Large intestine (tissue), 12 donors: Measurements from ENCODE around the gene ASAP2. TPM values are rescaled to one million over a fixed set of nuclear protein-coding genes. Genes with fewer than 3 reads are reported as not detected.

Source experiments
- DNase-seq, 2 donors: peaks; one replicate each; pipeline versions ENCODE4 v3.0.0 to v3.0.0-alpha.2; 2013
- H3K27ac ChIP-seq: one replicate; pipeline ENCODE4 v1.5.1; 2013; ENCODE audit warnings: low read length
- H3K27me3 ChIP-seq: 2 replicates; pipeline ENCODE4 v1.6.1; 2013; ENCODE audit warnings: low read length; ENCODE audit not compliant: control insufficient read depth, insufficient read depth
- H3K36me3 ChIP-seq: 2 replicates; pipeline ENCODE4 v1.6.1; 2013; ENCODE audit warnings: low read length; ENCODE audit not compliant: control insufficient read depth, insufficient read depth
- H3K4me1 ChIP-seq: one replicate; pipeline ENCODE4 v1.6.1; 2013; ENCODE audit warnings: low read length; ENCODE audit not compliant: control insufficient read depth, insufficient read depth
- H3K4me3 ChIP-seq: one replicate; pipeline ENCODE4 v1.5.1; 2013; ENCODE audit warnings: low read length
- H3K9me3 ChIP-seq: one replicate; pipeline ENCODE4 v1.6.1; 2013; ENCODE audit warnings: mild to moderate bottlenecking, low read depth, low read length, moderate library complexity; ENCODE audit not compliant: control insufficient read depth
- WGBS: methylation state at CpG from one replicate; pipeline ENCODE4 v1.1.5; 2013; ENCODE audit warnings: low lambda C conversion rate; ENCODE audit not compliant: insufficient coverage; 5-methylcytosine and 5-hydroxymethylcytosine counted together
- long read RNA-seq, 11 donors: transcript quantifications; one replicate each; lab custom pipeline, GENCODE V29; 2026
- polyA plus RNA-seq: library from polyadenylated mRNA; unstranded; fragments of 120-200 nt; gene quantifications from one replicate; pipeline ENCODE4 v1.2.1, GENCODE V29; 2013

The ASAP2 gene
- polyA plus RNA-seq, result 20.0 TPM
- long read RNA-seq, donor 1, partial matches to known transcripts, result 21 of 21 reads
- long read RNA-seq, donor 1, other reads (novel, unspliced or antisense), result 0 of 21 reads
- long read RNA-seq, donor 2, partial matches to known transcripts, result 107 of 113 reads
- long read RNA-seq, donor 2, other reads (novel, unspliced or antisense), result 6 of 113 reads
- long read RNA-seq, donor 3, result 0 reads
- long read RNA-seq, donor 4, result 0 reads
- long read RNA-seq, donor 5, partial matches to known transcripts, result 16 of 16 reads
- long read RNA-seq, donor 5, other reads (novel, unspliced or antisense), result 0 of 16 reads
- long read RNA-seq, donor 6, full-length matches to known transcripts, result 1 of 75 reads
- long read RNA-seq, donor 6, partial matches to known transcripts, result 66 of 75 reads
- long read RNA-seq, donor 6, other reads (novel, unspliced or antisense), result 8 of 75 reads
- long read RNA-seq, donor 7, full-length matches to known transcripts, result 3 of 15 reads
- long read RNA-seq, donor 7, partial matches to known transcripts, result 12 of 15 reads
- long read RNA-seq, donor 7, other reads (novel, unspliced or antisense), result 0 of 15 reads
- long read RNA-seq, donor 8, partial matches to known transcripts, result 48 of 48 reads
- long read RNA-seq, donor 8, other reads (novel, unspliced or antisense), result 0 of 48 reads
- long read RNA-seq, donor 9, partial matches to known transcripts, result 20 of 20 reads
- long read RNA-seq, donor 9, other reads (novel, unspliced or antisense), result 0 of 20 reads
- long read RNA-seq, donor 10, full-length matches to known transcripts, result 2 of 76 reads
- long read RNA-seq, donor 10, partial matches to known transcripts, result 74 of 76 reads
- long read RNA-seq, donor 10, other reads (novel, unspliced or antisense), result 0 of 76 reads
- long read RNA-seq, donor 11, partial matches to known transcripts, result 21 of 21 reads
- long read RNA-seq, donor 11, other reads (novel, unspliced or antisense), result 0 of 21 reads

DNA sequence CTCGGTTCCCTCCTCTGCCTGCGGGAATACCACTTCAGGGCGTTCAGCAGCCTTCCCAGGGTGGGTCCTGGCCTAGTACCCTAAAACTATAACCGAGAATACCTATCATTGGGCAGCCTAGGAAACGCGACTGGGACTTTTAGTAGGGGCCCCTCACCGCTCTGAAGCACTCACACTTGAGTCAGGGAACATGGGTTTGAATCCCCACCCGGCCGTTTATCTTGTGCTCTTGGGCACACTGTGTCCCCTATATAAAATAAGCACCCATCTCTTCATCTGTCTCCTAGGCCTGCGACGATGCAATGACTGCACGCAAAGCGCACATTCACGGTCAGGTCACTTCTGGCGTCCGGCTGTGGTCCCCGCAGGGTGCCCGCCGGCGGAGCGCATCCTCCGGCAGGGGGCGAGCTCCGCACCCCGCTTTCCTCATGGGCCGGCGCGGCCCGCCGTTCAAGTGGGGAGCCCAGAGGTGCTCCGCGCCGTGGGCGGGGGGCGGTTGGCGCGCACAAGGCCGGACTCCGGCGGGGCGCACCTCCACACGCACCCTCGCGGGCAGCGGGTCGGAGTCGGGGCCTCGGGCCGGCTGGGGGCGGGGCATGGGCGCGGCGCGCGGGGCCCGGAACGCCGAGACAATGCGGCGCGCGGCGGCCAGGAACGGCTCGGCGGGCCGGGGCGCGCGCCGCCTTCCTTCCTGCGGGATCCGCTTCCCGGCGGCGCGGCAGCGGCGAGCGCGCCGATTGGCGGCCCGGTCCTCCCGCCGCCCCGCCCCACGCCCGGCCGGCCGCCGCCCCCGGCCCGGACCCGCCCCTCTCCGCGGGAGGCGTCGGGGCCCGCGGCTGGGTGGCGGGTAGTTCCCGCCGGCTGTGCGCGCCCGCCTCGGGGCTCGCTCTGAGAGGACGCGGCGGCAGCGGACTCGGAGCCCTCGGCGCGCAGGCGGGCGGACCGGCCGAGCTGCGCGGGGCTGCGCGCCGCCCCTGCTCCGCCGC, at the start of gene ASAP2:
Gene ASAP2 (plus strand): TSS at position 850 of the 986 bp plus-strand sequence. CDS start 293 bp downstream, outside the sequence.
- Histone ChIP-seq H3K27me3 (no peaks in the 10 kb centered on the region), H3K27ac (peak within 1 kb of the TSS; percentile 58), H3K36me3 (no peaks in the 10 kb centered on the region), H3K4me3 (peak within 1 kb of the TSS; percentile 76), H3K9me3 (no peaks in the 10 kb centered on the region), H3K4me1 (peaks cover 15% of the 10 kb centered on the region)
- WGBS, result no CpG with 5 or more reads among the region's 128 CpGs
- peak; percentile 64 to 85 for DNase-seq

DNA sequence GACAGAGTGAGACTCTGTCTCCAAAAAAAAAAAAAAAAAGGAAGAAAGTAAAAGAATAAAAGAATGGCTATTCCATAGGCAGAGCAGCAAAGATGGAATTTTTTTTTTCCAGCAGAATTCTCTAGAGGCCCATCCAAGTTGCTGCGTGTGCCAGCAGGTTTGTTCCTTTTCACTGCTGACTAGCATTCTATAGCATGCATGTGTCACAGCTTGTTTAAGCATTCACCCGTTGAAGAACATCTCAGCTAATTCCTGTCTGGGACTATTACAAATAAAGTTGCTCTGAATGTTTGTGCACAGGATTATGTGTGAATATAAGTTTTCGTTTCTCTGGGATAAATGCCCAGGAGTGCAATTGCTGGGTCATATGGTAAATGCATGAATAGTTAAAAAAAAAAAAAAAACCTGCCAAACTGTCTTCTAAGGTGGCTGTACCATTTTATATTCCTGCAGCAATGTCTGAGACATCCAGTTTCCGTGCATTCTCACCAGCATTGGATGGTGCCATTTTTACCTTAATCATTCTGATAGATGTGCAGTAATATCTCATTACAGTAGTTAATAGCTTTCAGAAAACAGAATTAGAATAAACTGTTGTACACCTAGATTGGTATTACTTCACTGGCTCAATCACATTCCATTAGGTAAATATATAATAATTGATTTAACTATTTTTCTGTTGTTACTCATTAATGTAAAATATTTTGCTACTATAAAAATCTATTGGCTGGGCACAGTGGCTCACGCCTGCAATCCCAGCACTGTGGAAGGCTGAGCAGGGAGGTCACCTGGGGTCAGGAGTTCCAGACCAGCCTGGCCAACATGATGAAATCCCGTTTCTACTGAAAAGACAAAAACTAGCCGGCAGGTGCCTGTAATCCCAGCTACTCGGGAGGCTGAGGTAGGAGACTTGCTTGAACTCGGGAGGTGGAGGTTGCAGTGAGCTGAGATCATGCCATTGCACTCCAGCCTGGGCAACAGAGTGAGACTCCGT, 47.5 kb upstream of the ASAP2 start:
- H3K27me3 ChIP-seq, result no peaks in the 10 kb centered on the region
- no peaks in the 10 kb centered on the region for H3K36me3 ChIP-seq
- H3K9me3 ChIP-seq, result peaks cover 3% of the 10 kb centered on the region
- no peak overlapping the region for H3K4me3 ChIP-seq
- DNase-seq, result no peak
- no peaks in the 10 kb centered on the region for H3K4me1 ChIP-seq
- H3K27ac ChIP-seq, result no peak overlapping the region
- WGBS, result 83% methylated on average over 1 of the region's 10 CpGs

- Histone ChIP-seq H3K4me3 (no peak overlapping the region), H3K36me3 (no peaks in the 10 kb centered on the region), H3K9me3 (peaks cover 3% of the 10 kb centered on the region), H3K27ac (no peak overlapping the region), H3K27me3 (no peaks in the 10 kb centered on the region), H3K4me1 (no peaks in the 10 kb centered on the region)
- DNase-seq, result no peak
- WGBS, result no CpG with 5 or more reads among the region's 7 CpGs
Observed at GRCh38 chr2:9160732-9161131, 45.9 kb upstream of the ASAP2 start.

GRCh38 chr2:9162841-9163240, 43.8 kb upstream of the ASAP2 start:
- DNase-seq, result no peak
- H3K4me3 ChIP-seq, result no peak overlapping the region
- H3K27me3 ChIP-seq, result no peaks in the 10 kb centered on the region
- H3K4me1 ChIP-seq, result no peaks in the 10 kb centered on the region
- no peak overlapping the region for H3K27ac ChIP-seq
- H3K9me3 ChIP-seq, result no peaks in the 10 kb centered on the region
- WGBS, result 100% methylated on average over 1 of the region's 11 CpGs
- no peaks in the 10 kb centered on the region for H3K36me3 ChIP-seq

- Histone ChIP-seq H3K27me3 (no peaks in the 10 kb centered on the region), H3K4me3 (no peak overlapping the region), H3K27ac (no peak overlapping the region), H3K36me3 (no peaks in the 10 kb centered on the region), H3K9me3 (no peaks in the 10 kb centered on the region), H3K4me1 (no peaks in the 10 kb centered on the region)
- DNase-seq, result no peak
- WGBS, result no CpG with 5 or more reads among the region's 8 CpGs
Observed at GRCh38 chr2:9163306-9164111, 43.1 kb upstream of the ASAP2 start.

DNA sequence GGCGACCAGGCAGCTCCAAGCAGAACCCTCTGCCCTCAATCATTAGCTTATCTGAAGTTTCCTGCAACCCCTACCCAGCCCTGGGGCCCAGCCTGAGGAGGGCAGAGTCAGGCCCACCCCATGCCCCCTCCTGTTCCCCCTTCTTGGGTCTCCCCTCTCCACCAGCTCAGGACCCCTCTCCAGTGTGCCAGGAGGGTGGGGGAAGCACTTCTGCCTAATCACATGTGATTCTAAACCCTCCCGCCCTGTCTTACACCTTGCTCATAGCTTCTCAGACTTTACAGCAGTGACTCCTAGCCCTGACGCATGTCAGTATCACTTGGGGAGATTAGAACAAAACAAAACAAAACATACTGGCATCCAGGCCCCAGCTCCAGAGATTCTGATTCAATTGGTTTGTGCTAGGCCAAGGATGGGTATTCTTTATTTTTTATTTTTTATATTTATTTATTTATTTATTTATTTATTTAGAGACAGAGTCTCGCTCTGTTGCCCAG, 42.5 kb upstream of the ASAP2 start:
- DNase-seq, result no peak
- H3K27ac ChIP-seq, result no peak overlapping the region

DNA sequence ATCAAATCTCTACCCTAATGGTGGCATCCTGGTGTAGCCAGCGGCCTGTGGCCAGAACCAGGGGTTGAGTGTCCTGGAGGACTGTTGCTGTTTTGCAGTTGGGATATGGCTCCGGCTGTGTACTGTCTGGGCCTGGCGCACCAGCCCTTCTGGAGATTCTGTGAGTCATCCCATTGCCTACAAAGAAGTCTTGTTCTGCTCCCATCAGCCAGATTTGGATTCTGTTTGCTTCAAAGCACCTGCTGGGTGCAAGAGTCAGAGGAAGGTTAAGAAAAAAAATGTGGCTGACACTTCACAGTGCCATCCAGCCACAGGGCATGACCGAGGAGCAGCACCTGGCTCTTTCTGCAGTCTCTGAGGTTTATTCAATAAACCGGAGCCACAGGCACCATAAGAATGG, 41.0 kb upstream of the ASAP2 start:
- Histone ChIP-seq H3K4me3 (no peak overlapping the region), H3K4me1 (peaks cover 5% of the 10 kb centered on the region), H3K9me3 (no peaks in the 10 kb centered on the region), H3K27ac (no peak overlapping the region), H3K27me3 (no peaks in the 10 kb centered on the region), H3K36me3 (no peaks in the 10 kb centered on the region)
- DNase-seq, result no peak
- no CpG with 5 or more reads among the region's 5 CpGs for WGBS

More for the DNA sequence above, 42.5 kb upstream of the ASAP2 start:
- Histone ChIP-seq H3K9me3 (no peaks in the 10 kb centered on the region), H3K36me3 (no peaks in the 10 kb centered on the region), H3K4me3 (no peak overlapping the region), H3K27me3 (no peaks in the 10 kb centered on the region), H3K4me1 (no peaks in the 10 kb centered on the region)
- WGBS, result 53% methylated on average over 2 of the region's 4 CpGs

DNA sequence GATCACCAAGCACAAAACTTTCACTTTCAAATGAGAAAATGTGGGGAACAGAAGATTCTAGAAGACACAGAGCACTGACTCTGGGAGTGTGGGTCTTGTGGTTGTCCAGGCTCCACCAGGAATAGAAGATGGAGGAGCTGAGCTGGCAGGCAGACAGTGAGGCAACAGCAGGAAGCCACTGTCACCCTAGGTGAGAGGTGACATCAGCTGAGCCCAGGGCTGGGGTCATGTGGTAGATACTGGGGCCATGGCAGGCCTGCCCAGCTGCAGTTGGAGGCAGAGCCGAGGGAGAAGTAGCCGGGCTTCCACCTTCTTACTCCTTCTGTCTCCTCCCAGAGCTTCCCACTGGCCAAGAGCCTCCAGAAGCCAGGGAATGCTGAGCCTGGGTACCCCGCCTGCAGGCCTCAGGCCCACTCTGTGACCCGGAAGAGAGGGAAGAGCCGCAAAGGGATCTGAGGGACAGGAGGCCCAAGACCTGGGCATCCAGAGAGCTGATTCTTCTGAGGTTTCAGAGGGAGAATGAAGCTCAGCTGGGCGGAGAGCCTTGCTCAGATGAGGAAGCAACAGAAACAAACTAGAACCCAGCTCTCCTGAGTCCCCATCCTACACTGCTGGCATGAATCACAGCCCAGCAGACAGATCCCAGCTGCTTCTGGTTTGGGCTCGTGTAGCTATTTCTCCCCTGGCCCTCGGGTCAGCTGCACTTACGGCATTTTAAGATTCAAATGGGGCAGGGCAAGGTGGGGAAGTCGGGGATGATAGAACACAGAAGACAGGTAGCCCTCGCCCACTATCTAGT, 39.8 kb upstream of the ASAP2 start:
- WGBS, result no CpG with 5 or more reads among the region's 11 CpGs
- Histone ChIP-seq H3K27ac (no peak overlapping the region), H3K4me3 (no peak overlapping the region), H3K36me3 (no peaks in the 10 kb centered on the region), H3K27me3 (no peaks in the 10 kb centered on the region), H3K4me1 (peaks cover 5% of the 10 kb centered on the region), H3K9me3 (no peaks in the 10 kb centered on the region)
- no peak for DNase-seq
